Measurements from ENCODE around the gene FXR2. TPM values are rescaled to one million over a fixed set of nuclear protein-coding genes. Genes with fewer than 3 reads are reported as not detected.

Gene FXR2
- total RNA-seq: 10 to 100 TPM; 22.3 to 23.4 TPM
- total RNA-seq: 30.9 to 89.5 reads per million in 2 donors

GRCh38 chr17:7614425-7615264, at the start of gene FXR2:
Gene FXR2 (minus strand): TSS chr17:7614897. CDS start chr17:7614532, 365 bp downstream.
- Mint-ChIP-seq H3K27me3 (no peaks in the 10 kb centered on the region), H3K4me3 (peak within 1 kb of the TSS; percentile 96), H3K4me1 (peaks cover 29% of the 10 kb centered on the region), H3K36me3 (ENCODE audit: low read depth) (peaks cover 3% of the 10 kb centered on the region), H3K27ac (peak within 1 kb of the TSS; percentile 96)
- no peaks in the 10 kb centered on the region for H3K9me3 ChIP-seq (ENCODE audit: control insufficient read depth, low read length, poor library complexity, severe bottlenecking)
- peak; percentile 90 for ATAC-seq
- DNase-seq: peak; percentile 95 to 98 (median 98)

- no peak for DNase-seq
- H3K4me1 Mint-ChIP-seq: peaks cover 4% of the 10 kb centered on the region
- no peak overlapping the region for H3K4me3 Mint-ChIP-seq
- no peak overlapping the region for H3K27ac Mint-ChIP-seq
- no peaks in the 10 kb centered on the region for H3K9me3 ChIP-seq (ENCODE audit: control insufficient read depth, low read length, poor library complexity, severe bottlenecking)
- no peak for ATAC-seq
- no peaks in the 10 kb centered on the region for H3K36me3 Mint-ChIP-seq (ENCODE audit: low read depth)
- peaks cover 6% of the 10 kb centered on the region for H3K27me3 Mint-ChIP-seq
Observed at GRCh38 chr17:7656958-7657609, 42.4 kb upstream of the FXR2 start.

- no peak for DNase-seq
Observed at GRCh38 chr17:7655541-7655840, 40.8 kb upstream of the FXR2 start.

GRCh38 chr17:7654832-7655540, 40.3 kb upstream of the FXR2 start:
- DNase-seq: no peak
- H3K4me1 Mint-ChIP-seq: peaks cover 15% of the 10 kb centered on the region
- no peak overlapping the region for H3K27ac Mint-ChIP-seq
- ATAC-seq: no peak
- H3K4me3 Mint-ChIP-seq: no peak overlapping the region
- H3K36me3 Mint-ChIP-seq (ENCODE audit: low read depth): peaks cover 3% of the 10 kb centered on the region
- H3K27me3 Mint-ChIP-seq: peaks cover 20% of the 10 kb centered on the region
- no peaks in the 10 kb centered on the region for H3K9me3 ChIP-seq (ENCODE audit: control insufficient read depth, low read length, poor library complexity, severe bottlenecking)

More at GRCh38 chr17:7655541-7655840, 40.8 kb upstream of the FXR2 start:
- Mint-ChIP-seq H3K4me3 (no peak overlapping the region), H3K36me3 (ENCODE audit: low read depth) (peaks cover under 1% of the 10 kb centered on the region), H3K4me1 (peaks cover 10% of the 10 kb centered on the region), H3K27me3 (peaks cover 15% of the 10 kb centered on the region), H3K27ac (no peak overlapping the region)
- H3K9me3 ChIP-seq (ENCODE audit: control insufficient read depth, low read length, poor library complexity, severe bottlenecking): no peaks in the 10 kb centered on the region
- ATAC-seq: no peak

- DNase-seq: no peak
- Mint-ChIP-seq H3K4me1 (peaks cover 19% of the 10 kb centered on the region), H3K36me3 (ENCODE audit: low read depth) (peaks cover 3% of the 10 kb centered on the region), H3K4me3 (peak overlapping the region; percentile 74), H3K27ac (no peak overlapping the region), H3K27me3 (peaks cover 31% of the 10 kb centered on the region)
- no peaks in the 10 kb centered on the region for H3K9me3 ChIP-seq (ENCODE audit: control insufficient read depth, low read length, poor library complexity, severe bottlenecking)
- ATAC-seq: no peak
Observed at GRCh38 chr17:7652388-7653356, 38.0 kb upstream of the FXR2 start.

GRCh38 chr17:7651665-7652387, 37.1 kb upstream of the FXR2 start:
- DNase-seq (no peak), ATAC-seq (no peak)
- peaks cover 3% of the 10 kb centered on the region for H3K36me3 Mint-ChIP-seq (ENCODE audit: low read depth)
- H3K27ac Mint-ChIP-seq: no peak overlapping the region
- H3K27me3 Mint-ChIP-seq: peaks cover 31% of the 10 kb centered on the region
- H3K9me3 ChIP-seq (ENCODE audit: control insufficient read depth, low read length, poor library complexity, severe bottlenecking): no peaks in the 10 kb centered on the region
- H3K4me1 Mint-ChIP-seq: peaks cover 19% of the 10 kb centered on the region
- peak overlapping the region; percentile 74 for H3K4me3 Mint-ChIP-seq

GRCh38 chr17:7651097-7651664, 36.5 kb upstream of the FXR2 start:
- H3K9me3 ChIP-seq (ENCODE audit: control insufficient read depth, low read length, poor library complexity, severe bottlenecking): no peaks in the 10 kb centered on the region
- peaks cover 3% of the 10 kb centered on the region for H3K36me3 Mint-ChIP-seq (ENCODE audit: low read depth)
- H3K4me1 Mint-ChIP-seq: peaks cover 19% of the 10 kb centered on the region
- DNase-seq (no peak), ATAC-seq (peak; percentile 8)
- H3K4me3 Mint-ChIP-seq: peak overlapping the region; percentile 97
- peak overlapping the region; percentile 62 for H3K27ac Mint-ChIP-seq
- peaks cover 36% of the 10 kb centered on the region for H3K27me3 Mint-ChIP-seq

GRCh38 chr17:7650509-7651096, 35.9 kb upstream of the FXR2 start, which contains the start of gene ATP1B2:
Gene ATP1B2 (plus strand): TSS chr17:7650926. CDS start chr17:7651519, 593 bp downstream.
- peaks cover 19% of the 10 kb centered on the region for H3K4me1 Mint-ChIP-seq
- H3K27me3 Mint-ChIP-seq: peaks cover 39% of the 10 kb centered on the region
- no peaks in the 10 kb centered on the region for H3K9me3 ChIP-seq (ENCODE audit: control insufficient read depth, low read length, poor library complexity, severe bottlenecking)
- peaks cover 3% of the 10 kb centered on the region for H3K36me3 Mint-ChIP-seq (ENCODE audit: low read depth)
- peak; percentile 53 to 74 (median 70) for DNase-seq
- ATAC-seq: peak; percentile 95
- H3K27ac Mint-ChIP-seq: peak within 1 kb of the TSS; percentile 62
- peak within 1 kb of the TSS; percentile 97 for H3K4me3 Mint-ChIP-seq

- peaks cover 40% of the 10 kb centered on the region for H3K27me3 Mint-ChIP-seq
Observed at GRCh38 chr17:7647018-7647417, 32.3 kb upstream of the FXR2 start.

GRCh38 chr17:7646457-7646856, 31.8 kb upstream of the FXR2 start:
- ATAC-seq (no peak), DNase-seq (no peak)
- H3K4me1 Mint-ChIP-seq: peaks cover 21% of the 10 kb centered on the region
- peaks cover 3% of the 10 kb centered on the region for H3K36me3 Mint-ChIP-seq (ENCODE audit: low read depth)
- no peak overlapping the region for H3K27ac Mint-ChIP-seq
- no peak overlapping the region for H3K4me3 Mint-ChIP-seq
- peaks cover 40% of the 10 kb centered on the region for H3K27me3 Mint-ChIP-seq
- H3K9me3 ChIP-seq (ENCODE audit: control insufficient read depth, low read length, poor library complexity, severe bottlenecking): no peaks in the 10 kb centered on the region

More at GRCh38 chr17:7647018-7647417, 32.3 kb upstream of the FXR2 start:
- H3K27ac Mint-ChIP-seq: no peak overlapping the region
- H3K36me3 Mint-ChIP-seq (ENCODE audit: low read depth): peaks cover 3% of the 10 kb centered on the region
- DNase-seq: no peak
- H3K9me3 ChIP-seq (ENCODE audit: control insufficient read depth, low read length, poor library complexity, severe bottlenecking): no peaks in the 10 kb centered on the region
- H3K4me1 Mint-ChIP-seq: peaks cover 19% of the 10 kb centered on the region
- no peak for ATAC-seq
- H3K4me3 Mint-ChIP-seq: no peak overlapping the region

GRCh38 chr17:7644775-7645174, 30.1 kb upstream of the FXR2 start:
- Mint-ChIP-seq H3K4me3 (no peak overlapping the region), H3K27ac (no peak overlapping the region), H3K27me3 (peaks cover 23% of the 10 kb centered on the region), H3K4me1 (peaks cover 8% of the 10 kb centered on the region), H3K36me3 (ENCODE audit: low read depth) (no peaks in the 10 kb centered on the region)
- DNase-seq (no peak), ATAC-seq (no peak)
- no peaks in the 10 kb centered on the region for H3K9me3 ChIP-seq (ENCODE audit: control insufficient read depth, low read length, poor library complexity, severe bottlenecking)

Measured in T-helper 17 cell (primary cell).